Neural cell (in vitro differentiated cells): ENCODE data around the gene DCAF6.

ENCODE experiments used
- CTCF ChIP-seq: fragments of 450-650 bp; IDR thresholded peaks from 2 replicates; pipeline ENCODE4 v1.5.1; 2014; ENCODE audit warnings: antibody characterized with exemption, mild to moderate bottlenecking, moderate library complexity; ENCODE audit not compliant: poor library complexity, severe bottlenecking
- EZH2 ChIP-seq: fragments of 200-600, 300-800 bp; shearing (Covaris generic), sonication (generic); IDR thresholded peaks from 2 replicates; pipeline ENCODE4 v1.6.1; 2014; ENCODE audit warnings: antibody characterized with exemption, low read length, borderline replicate concordance, mild to moderate bottlenecking; ENCODE audit not compliant: insufficient read depth, poor library complexity, severe bottlenecking
- RAD21 ChIP-seq: fragments of 450-650 bp; conservative IDR thresholded peaks from 2 replicates; pipeline ENCODE4 v1.6.1; 2014; ENCODE audit warnings: antibody characterized with exemption, mild to moderate bottlenecking, moderate library complexity
- REST ChIP-seq: IDR thresholded peaks from 2 replicates; pipeline ENCODE4 v1.6.1; 2012; ENCODE audit warnings: borderline replicate concordance
- TAF1 ChIP-seq: IDR thresholded peaks from 2 replicates; pipeline ENCODE4 v1.6.1; 2012; ENCODE audit warnings: low read depth

- TF ChIP-seq CTCF (no peak), EZH2 (no peak), RAD21 (no peak), TAF1 (no peak), REST (no peak)
Observed at GRCh38 chr1:167922023-167922422, 14.5 kb upstream of the DCAF6 start.
